DOHH2 (cell line): Measurements from ENCODE around the gene TRMT11.

ENCODE experiments used
- EZH2phosphoT487 ChIP-seq: fragments of 200-600 bp; sonication (generic); IDR thresholded peaks from 2 replicates; pipeline ENCODE4 v1.6.1; 2017; ENCODE audit warnings: borderline replicate concordance, mild to moderate bottlenecking, antibody characterized with exemption, low read length, moderate library complexity, mixed read lengths
- TF ChIP-seq, protein P1 (sequence below): fragments of 200-600 bp; sonication (generic); IDR thresholded peaks from one replicate; pipeline ENCODE4 v1.5.1; 2014; ENCODE audit warnings: antibody characterized with exemption, mild to moderate bottlenecking, low read depth, low read length; ENCODE audit not compliant: poor library complexity, severe bottlenecking

DNA sequence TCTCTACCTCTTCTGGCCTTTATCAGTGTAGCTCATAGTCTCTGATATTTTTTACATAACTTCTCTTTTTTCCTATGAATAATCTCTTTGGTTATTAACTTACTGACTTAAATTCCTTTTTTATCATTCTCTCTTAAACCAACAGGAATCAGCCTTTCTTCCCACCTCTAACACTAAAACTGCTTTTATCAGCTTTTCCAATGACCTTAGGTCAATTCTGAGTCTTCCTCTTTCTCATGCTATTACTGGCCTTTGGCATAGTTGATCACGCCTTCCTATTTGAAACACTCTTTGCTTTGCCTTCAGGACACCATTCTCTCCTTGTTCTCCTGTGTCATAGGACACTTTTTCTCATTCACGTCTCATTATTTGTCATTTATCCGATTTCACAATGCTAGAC, 37.9 kb upstream of the TRMT11 start:
- TF ChIP-seq, protein P1, sequence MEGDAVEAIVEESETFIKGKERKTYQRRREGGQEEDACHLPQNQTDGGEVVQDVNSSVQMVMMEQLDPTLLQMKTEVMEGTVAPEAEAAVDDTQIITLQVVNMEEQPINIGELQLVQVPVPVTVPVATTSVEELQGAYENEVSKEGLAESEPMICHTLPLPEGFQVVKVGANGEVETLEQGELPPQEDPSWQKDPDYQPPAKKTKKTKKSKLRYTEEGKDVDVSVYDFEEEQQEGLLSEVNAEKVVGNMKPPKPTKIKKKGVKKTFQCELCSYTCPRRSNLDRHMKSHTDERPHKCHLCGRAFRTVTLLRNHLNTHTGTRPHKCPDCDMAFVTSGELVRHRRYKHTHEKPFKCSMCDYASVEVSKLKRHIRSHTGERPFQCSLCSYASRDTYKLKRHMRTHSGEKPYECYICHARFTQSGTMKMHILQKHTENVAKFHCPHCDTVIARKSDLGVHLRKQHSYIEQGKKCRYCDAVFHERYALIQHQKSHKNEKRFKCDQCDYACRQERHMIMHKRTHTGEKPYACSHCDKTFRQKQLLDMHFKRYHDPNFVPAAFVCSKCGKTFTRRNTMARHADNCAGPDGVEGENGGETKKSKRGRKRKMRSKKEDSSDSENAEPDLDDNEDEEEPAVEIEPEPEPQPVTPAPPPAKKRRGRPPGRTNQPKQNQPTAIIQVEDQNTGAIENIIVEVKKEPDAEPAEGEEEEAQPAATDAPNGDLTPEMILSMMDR = no peak
- TF ChIP-seq EZH2phosphoT487 = no peak
